Measurements from ENCODE around the gene WDR45B. TPM values are rescaled to one million over a fixed set of nuclear protein-coding genes. Genes with fewer than 3 reads are reported as not detected.

WDR45B gene
- total and polyA plus RNA-seq, 2 experiments from 2014 or later: 83.2 to 99.5 TPM

DNA sequence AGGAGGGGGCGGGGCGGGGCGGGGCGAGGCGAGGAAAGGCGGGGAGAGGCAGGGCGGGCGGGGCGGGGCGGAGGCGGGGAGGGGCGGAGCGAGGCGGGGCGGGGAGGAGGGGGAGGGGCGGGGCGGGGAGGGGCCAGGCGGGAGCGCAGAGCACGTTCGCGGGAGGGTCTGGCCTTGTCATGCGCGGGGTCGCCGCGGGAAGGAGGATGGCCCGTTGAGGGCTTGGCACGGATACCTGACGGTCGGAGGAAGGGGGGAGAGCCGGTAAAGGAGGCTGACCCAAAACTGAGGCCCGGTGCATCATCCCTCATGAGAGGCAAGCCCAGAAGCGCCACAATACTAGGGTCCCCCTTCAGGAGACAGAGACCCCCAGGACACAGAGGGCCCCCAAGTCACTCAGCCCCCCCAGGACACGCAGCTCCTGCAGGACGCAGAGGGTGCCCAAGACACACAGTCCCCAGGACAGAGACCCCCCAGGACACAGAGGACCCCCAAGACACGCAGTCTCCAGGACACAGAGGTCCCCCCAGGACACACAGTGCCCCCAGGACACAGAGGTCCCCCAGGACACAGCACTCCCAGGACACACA lies 593 bp upstream of the WDR45B start:
- DNase-seq (ENCODE audit: low read depth in 1 of 2, low spot score in 1 of 2): peak in 1 of 2 donors; percentile 52
- no peak overlapping the region for H3K4me3 ChIP-seq
- TF ChIP-seq, protein P1, sequence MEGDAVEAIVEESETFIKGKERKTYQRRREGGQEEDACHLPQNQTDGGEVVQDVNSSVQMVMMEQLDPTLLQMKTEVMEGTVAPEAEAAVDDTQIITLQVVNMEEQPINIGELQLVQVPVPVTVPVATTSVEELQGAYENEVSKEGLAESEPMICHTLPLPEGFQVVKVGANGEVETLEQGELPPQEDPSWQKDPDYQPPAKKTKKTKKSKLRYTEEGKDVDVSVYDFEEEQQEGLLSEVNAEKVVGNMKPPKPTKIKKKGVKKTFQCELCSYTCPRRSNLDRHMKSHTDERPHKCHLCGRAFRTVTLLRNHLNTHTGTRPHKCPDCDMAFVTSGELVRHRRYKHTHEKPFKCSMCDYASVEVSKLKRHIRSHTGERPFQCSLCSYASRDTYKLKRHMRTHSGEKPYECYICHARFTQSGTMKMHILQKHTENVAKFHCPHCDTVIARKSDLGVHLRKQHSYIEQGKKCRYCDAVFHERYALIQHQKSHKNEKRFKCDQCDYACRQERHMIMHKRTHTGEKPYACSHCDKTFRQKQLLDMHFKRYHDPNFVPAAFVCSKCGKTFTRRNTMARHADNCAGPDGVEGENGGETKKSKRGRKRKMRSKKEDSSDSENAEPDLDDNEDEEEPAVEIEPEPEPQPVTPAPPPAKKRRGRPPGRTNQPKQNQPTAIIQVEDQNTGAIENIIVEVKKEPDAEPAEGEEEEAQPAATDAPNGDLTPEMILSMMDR (IDR thresholded peaks at IDR 0.05; ENCODE audit: low read depth, low read length): no peak
- H3K9me3 ChIP-seq (ENCODE audit: low read depth): no peaks in the 10 kb centered on the region
- no peak overlapping the region for H3K27ac ChIP-seq
- H3K27me3 ChIP-seq: no peaks in the 10 kb centered on the region
- peaks cover 7% of the 10 kb centered on the region for H3K36me3 ChIP-seq
- peaks cover 6% of the 10 kb centered on the region for H3K4me1 ChIP-seq (ENCODE audit: low read depth)

GRCh38 chr17:82647593-82648164 lies 565 bp downstream of the WDR45B start:
- H3K4me1 ChIP-seq (ENCODE audit: low read depth): peaks cover 6% of the 10 kb centered on the region
- H3K36me3 ChIP-seq: peaks cover 16% of the 10 kb centered on the region
- peak; percentile 15 to 35 for DNase-seq (ENCODE audit: low read depth in 1 of 2, low spot score in 1 of 2)
- no peaks in the 10 kb centered on the region for H3K9me3 ChIP-seq (ENCODE audit: low read depth)
- H3K27me3 ChIP-seq: no peaks in the 10 kb centered on the region
- TF ChIP-seq, protein P1 (IDR thresholded peaks at IDR 0.05; ENCODE audit: low read depth, low read length): peak; percentile 18
- peak overlapping the region; percentile 97 for H3K27ac ChIP-seq
- peak overlapping the region; percentile 92 for H3K4me3 ChIP-seq

GRCh38 chr17:82645516-82645915 lies 2.7 kb downstream of the WDR45B start:
- peaks cover 6% of the 10 kb centered on the region for H3K4me1 ChIP-seq (ENCODE audit: low read depth)
- no peaks in the 10 kb centered on the region for H3K9me3 ChIP-seq (ENCODE audit: low read depth)
- H3K27me3 ChIP-seq: no peaks in the 10 kb centered on the region
- peaks cover 28% of the 10 kb centered on the region for H3K36me3 ChIP-seq
- TF ChIP-seq, protein P1 (IDR thresholded peaks at IDR 0.05; ENCODE audit: low read depth, low read length): no peak
- no peak overlapping the region for H3K27ac ChIP-seq
- no peak for DNase-seq (ENCODE audit: low read depth in 1 of 2, low spot score in 1 of 2)
- no peak overlapping the region for H3K4me3 ChIP-seq

- no peak overlapping the region for H3K4me3 ChIP-seq
- no peaks in the 10 kb centered on the region for H3K27me3 ChIP-seq
- no peak overlapping the region for H3K27ac ChIP-seq
- H3K4me1 ChIP-seq (ENCODE audit: low read depth): peaks cover 6% of the 10 kb centered on the region
- TF ChIP-seq, protein P1 (IDR thresholded peaks at IDR 0.05; ENCODE audit: low read depth, low read length): no peak
- DNase-seq (ENCODE audit: low read depth in 1 of 2, low spot score in 1 of 2): no peak
- H3K9me3 ChIP-seq (ENCODE audit: low read depth): no peaks in the 10 kb centered on the region
- H3K36me3 ChIP-seq: peaks cover 32% of the 10 kb centered on the region
These were observed 4.1 kb downstream of the WDR45B start for GRCh38 chr17:82644148-82644547.

DNA sequence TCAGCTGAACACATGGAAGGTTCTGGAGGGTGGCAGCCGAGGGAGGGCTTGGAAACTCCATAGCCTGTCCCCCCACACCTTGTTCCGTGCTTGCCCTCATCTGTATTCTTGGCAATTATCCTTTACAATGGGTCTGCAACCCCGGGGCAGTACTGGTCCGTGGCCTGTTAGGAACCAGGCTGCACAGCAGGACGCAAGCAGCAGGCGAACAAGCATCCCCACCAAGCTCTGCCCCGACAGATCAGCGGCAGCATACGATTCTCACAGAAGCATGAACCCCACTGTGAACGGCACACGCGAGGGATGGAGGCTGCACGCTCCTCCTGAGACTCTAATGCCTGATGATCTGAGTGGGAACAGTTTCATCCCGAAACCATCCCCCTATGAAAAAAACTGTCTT lies 6.2 kb downstream of the WDR45B start:
- Histone ChIP-seq H3K36me3 (peaks cover 34% of the 10 kb centered on the region), H3K27ac (no peak overlapping the region)

More for the DNA sequence above, 6.2 kb downstream of the WDR45B start:
- Histone ChIP-seq H3K9me3 (ENCODE audit: low read depth) (no peaks in the 10 kb centered on the region), H3K4me3 (no peak overlapping the region), H3K27me3 (no peaks in the 10 kb centered on the region), H3K4me1 (ENCODE audit: low read depth) (peaks cover 6% of the 10 kb centered on the region)
- TF ChIP-seq, protein P1 (IDR thresholded peaks at IDR 0.05; ENCODE audit: low read depth, low read length): no peak
- no peak for DNase-seq (ENCODE audit: low read depth in 1 of 2, low spot score in 1 of 2)
